ENCODE results near the gene PLEKHA7. TPM values are rescaled to one million over a fixed set of nuclear protein-coding genes. Genes with fewer than 3 reads are reported as not detected.

Gene PLEKHA7
- total RNA-seq, 1 donor from 2014 or later, result 0.78 TPM

GRCh38 chr11:16815047-16815767 is 199.0 kb downstream of the PLEKHA7 start:
- no peak for DNase-seq (ENCODE audit: low read depth)

- no peak for DNase-seq (ENCODE audit: low read depth)
Measured at GRCh38 chr11:16814410-16815046, 199.7 kb downstream of the PLEKHA7 start.

- no peak for DNase-seq (ENCODE audit: low read depth)
Measured at GRCh38 chr11:16813126-16813525, 201.1 kb downstream of the PLEKHA7 start.

GRCh38 chr11:16812274-16812673 is 201.9 kb downstream of the PLEKHA7 start:
- no peak for DNase-seq (ENCODE audit: low read depth)

- no peak for DNase-seq (ENCODE audit: low read depth)
Measured at GRCh38 chr11:16811136-16812020, 202.8 kb downstream of the PLEKHA7 start.

GRCh38 chr11:16809886-16810668 is 204.1 kb downstream of the PLEKHA7 start:
- peak; percentile 53 for DNase-seq (ENCODE audit: low read depth)

- DNase-seq (ENCODE audit: low read depth), result no peak
Measured at GRCh38 chr11:16807306-16807705, 206.9 kb downstream of the PLEKHA7 start.

GRCh38 chr11:16806791-16807190 is 207.4 kb downstream of the PLEKHA7 start:
- peak; percentile 27 for DNase-seq (ENCODE audit: low read depth)

GRCh38 chr11:16805938-16806337 is 208.3 kb downstream of the PLEKHA7 start:
- no peak for DNase-seq (ENCODE audit: low read depth)

GRCh38 chr11:16804104-16804947 is 209.9 kb downstream of the PLEKHA7 start:
- DNase-seq (ENCODE audit: low read depth), result no peak

GRCh38 chr11:16801288-16801980 is 212.8 kb downstream of the PLEKHA7 start:
- DNase-seq (ENCODE audit: low read depth), result no peak

- DNase-seq (ENCODE audit: low read depth), result no peak
Measured at GRCh38 chr11:16800382-16800781, 213.8 kb downstream of the PLEKHA7 start.

GRCh38 chr11:16799890-16800289 is 214.3 kb downstream of the PLEKHA7 start:
- no peak for DNase-seq (ENCODE audit: low read depth)

GRCh38 chr11:16799221-16799620 is 215.0 kb downstream of the PLEKHA7 start:
- DNase-seq (ENCODE audit: low read depth), result no peak

GRCh38 chr11:16797776-16798175 is 216.4 kb downstream of the PLEKHA7 start:
- no peak for DNase-seq (ENCODE audit: low read depth)

- DNase-seq (ENCODE audit: low read depth), result no peak
Measured at GRCh38 chr11:16796311-16796710, 217.9 kb downstream of the PLEKHA7 start.

GRCh38 chr11:16795146-16795545 is 219.1 kb downstream of the PLEKHA7 start:
- DNase-seq (ENCODE audit: low read depth), result no peak

- DNase-seq (ENCODE audit: low read depth), result no peak
Measured at GRCh38 chr11:16794047-16794818, 220.0 kb downstream of the PLEKHA7 start.

GRCh38 chr11:16793511-16793910 is 220.7 kb downstream of the PLEKHA7 start:
- peak; percentile 22 for DNase-seq (ENCODE audit: low read depth)
